Renal cortical epithelial cell (primary cell): Measurements from ENCODE around the gene GBP5. TPM values are rescaled to one million over a fixed set of nuclear protein-coding genes. Genes with fewer than 3 reads are reported as not detected.
"Not testable (repeated sequence)": the region's sequence is repeated elsewhere in the genome, so short reads cannot be mapped to it uniquely, and the experiment has no call there.

Source experiments
- DNase-seq: peaks from one replicate; pipeline ENCODE4 v3.0.0-alpha.2; 2011; ENCODE audit warnings: low read depth
- total RNA-seq: library from RNA; depleted of rRNA; stranded (reverse); fragments of >200 nt; gene quantifications from 2 replicates; pipeline ENCODE4 v1.2.3, GENCODE V29; 2014

GBP5 gene
- total RNA-seq, 1 donor from 2014 or later = 0.05 TPM

GRCh38 chr1:89280766-89281165 is 8.1 kb upstream of the GBP5 start:
- DNase-seq = no peak

- DNase-seq = no peak
Measured at GRCh38 chr1:89279011-89279466, 6.4 kb upstream of the GBP5 start.

GRCh38 chr1:89277725-89278124 is 5.1 kb upstream of the GBP5 start:
- DNase-seq = no peak

GRCh38 chr1:89276690-89277089 is 4.0 kb upstream of the GBP5 start:
- DNase-seq = peak; percentile 21

GRCh38 chr1:89274411-89274857 is 1.8 kb upstream of the GBP5 start:
- peak; percentile 90 for DNase-seq

GRCh38 chr1:89273324-89273778 is 691 bp upstream of the GBP5 start:
- no peak for DNase-seq

- peak; percentile 93 for DNase-seq
Measured at GRCh38 chr1:89271341-89272015, 1.2 kb downstream of the GBP5 start.

GRCh38 chr1:89270423-89270822 is 2.2 kb downstream of the GBP5 start:
- DNase-seq = no peak

GRCh38 chr1:89269277-89269676 is 3.4 kb downstream of the GBP5 start:
- DNase-seq = no peak

GRCh38 chr1:89262643-89263042 is 10.0 kb downstream of the GBP5 start:
- peak; percentile 84 for DNase-seq

- DNase-seq = no peak
Measured at GRCh38 chr1:89261926-89262515, 10.6 kb downstream of the GBP5 start.

- peak; percentile 50 for DNase-seq
Measured at GRCh38 chr1:89260566-89261255, 11.9 kb downstream of the GBP5 start.

- DNase-seq = no peak
Measured at GRCh38 chr1:89260042-89260441, 12.6 kb downstream of the GBP5 start.

- no peak for DNase-seq
Measured at GRCh38 chr1:89259283-89259971, 13.2 kb downstream of the GBP5 start.

- DNase-seq = no peak
Measured at GRCh38 chr1:89257041-89257440, 15.6 kb downstream of the GBP5 start.

GRCh38 chr1:89255581-89255980 is 17.1 kb downstream of the GBP5 start:
- DNase-seq = not testable (repeated sequence)

GRCh38 chr1:89254658-89255287 is 17.9 kb downstream of the GBP5 start:
- DNase-seq = peak; percentile 73

GRCh38 chr1:89243046-89243445 is 29.6 kb downstream of the GBP5 start:
- DNase-seq = no peak
